ENCODE results near the gene BRMS1. TPM values are rescaled to one million over a fixed set of nuclear protein-coding genes. Genes with fewer than 3 reads are reported as not detected.
"Not testable (repeated sequence)": the region's sequence is repeated elsewhere in the genome, so short reads cannot be mapped to it uniquely, and the experiment has no call there.

Gene BRMS1
- total RNA-seq, 1 donor from 2014 or later: 15.1 TPM

GRCh38 chr11:66329165-66329673 is 15.7 kb downstream of the BRMS1 start:
- intact Hi-C loops (cut with DNase I): loop anchor here (2.0 kb wide), 1 partner anchor 18 kb away; no protein-coding TSS in a partner anchor
- ATAC-seq (ENCODE audit: poor library complexity): no peak
- DNase-seq: peak; percentile 5

- DNase-seq (peak; percentile 85), ATAC-seq (ENCODE audit: poor library complexity) (peak; percentile 84)
- intact Hi-C loops (cut with DNase I): loop anchor here (2.0 kb wide), 1 partner anchor 18 kb away; no protein-coding TSS in a partner anchor
These were observed 16.4 kb downstream of the BRMS1 start for GRCh38 chr11:66328302-66329144.

- DNase-seq: peak; percentile 33
- intact Hi-C loops (cut with DNase I): loop anchor here (2.0 kb wide), 1 partner anchor 17 kb away; no protein-coding TSS in a partner anchor
- ATAC-seq (ENCODE audit: poor library complexity): peak; percentile 2
These were observed 16.9 kb downstream of the BRMS1 start for GRCh38 chr11:66328031-66328301.

- intact Hi-C loops (cut with DNase I): loop anchor here (2.0 kb wide), 1 partner anchor 17 kb away; no protein-coding TSS in a partner anchor
- ATAC-seq (ENCODE audit: poor library complexity) (peak; percentile 19), DNase-seq (peak; percentile 58)
These were observed 17.5 kb downstream of the BRMS1 start for GRCh38 chr11:66327171-66328030.

GRCh38 chr11:66326261-66327111 is 18.4 kb downstream of the BRMS1 start:
- ATAC-seq (ENCODE audit: poor library complexity) (peak; percentile 67), DNase-seq (peak; percentile 84)
- intact Hi-C loops (cut with DNase I): no loop called here

- intact Hi-C loops (cut with DNase I): no loop called here
- DNase-seq: no peak
- no peak for ATAC-seq (ENCODE audit: poor library complexity)
These were observed 19.6 kb downstream of the BRMS1 start for GRCh38 chr11:66325263-66325671.

- peak; percentile 46 for DNase-seq
- intact Hi-C loops (cut with DNase I): no loop called here
- ATAC-seq (ENCODE audit: poor library complexity): no peak
These were observed 20.2 kb downstream of the BRMS1 start for GRCh38 chr11:66324664-66325063.

- intact Hi-C loops (cut with DNase I): no loop called here
- DNase-seq (no peak), ATAC-seq (ENCODE audit: poor library complexity) (no peak)
These were observed 21.2 kb downstream of the BRMS1 start for GRCh38 chr11:66323684-66324083.

- ATAC-seq (ENCODE audit: poor library complexity) (peak; percentile 40), DNase-seq (peak; percentile 85)
- intact Hi-C loops (cut with DNase I): no loop called here
These were observed 22.0 kb downstream of the BRMS1 start for GRCh38 chr11:66322732-66323427.

- ATAC-seq (ENCODE audit: poor library complexity): no peak
- no peak for DNase-seq
- intact Hi-C loops (cut with DNase I): no loop called here
These were observed 23.3 kb downstream of the BRMS1 start for GRCh38 chr11:66321606-66322005.

GRCh38 chr11:66320748-66321147 is 24.2 kb downstream of the BRMS1 start:
- DNase-seq; intact Hi-C loops (cut with DNase I); ATAC-seq (ENCODE audit: poor library complexity): not testable (repeated sequence)

GRCh38 chr11:66320289-66320688 is 24.6 kb downstream of the BRMS1 start:
- ATAC-seq (ENCODE audit: poor library complexity); intact Hi-C loops (cut with DNase I); DNase-seq: not testable (repeated sequence)

GRCh38 chr11:66318600-66318970 is 26.3 kb downstream of the BRMS1 start:
- intact Hi-C loops (cut with DNase I): loop anchor here (10.0 kb wide), 1 partner anchor 66 kb away; no protein-coding TSS in a partner anchor
- DNase-seq (no peak), ATAC-seq (ENCODE audit: poor library complexity) (no peak)

GRCh38 chr11:66317723-66318599 is 26.9 kb downstream of the BRMS1 start:
- intact Hi-C loops (cut with DNase I): loop anchor here (10.0 kb wide), 1 partner anchor 67 kb away; no protein-coding TSS in a partner anchor
- DNase-seq: peak; percentile 78
- peak; percentile 33 for ATAC-seq (ENCODE audit: poor library complexity)

GRCh38 chr11:66317322-66317722 is 27.6 kb downstream of the BRMS1 start:
- DNase-seq: peak; percentile 76
- intact Hi-C loops (cut with DNase I): loop anchor here (10.0 kb wide), 1 partner anchor 67 kb away; no protein-coding TSS in a partner anchor
- ATAC-seq (ENCODE audit: poor library complexity): peak; percentile 35

GRCh38 chr11:66316849-66317251 is 28.1 kb downstream of the BRMS1 start, which contains the start of gene CD248:
Gene CD248, minus strand, starts transcription at chr11:66317044. Its CDS starts 17 bp downstream, at chr11:66317027.
- intact Hi-C loops (cut with DNase I): loop anchor here (10.0 kb wide), 1 partner anchor 68 kb away; no protein-coding TSS in a partner anchor
- DNase-seq (peak; percentile 91), ATAC-seq (ENCODE audit: poor library complexity) (peak; percentile 64)

Measured in Right ventricle myocardium superior (tissue), 1 donor.